A673 (cell line): ENCODE data around the gene CACYBP.

ENCODE experiments used
- EZH2 ChIP-seq: fragments of 200-600 bp; sonication (generic); IDR thresholded peaks from 2 replicates; pipeline ENCODE4 v1.6.1; 2017; ENCODE audit warnings: borderline replicate concordance, low read depth, mild to moderate bottlenecking, mixed read lengths, antibody characterized with exemption, low read length; ENCODE audit not compliant: poor library complexity, severe bottlenecking
- TF ChIP-seq, protein P1 (sequence below): fragments of 300-800, 200-600 bp; sonication (generic); conservative IDR thresholded peaks from 2 replicates; pipeline ENCODE4 v1.5.1; 2017; ENCODE audit warnings: low read depth, mild to moderate bottlenecking, antibody characterized with exemption, low read length, moderate library complexity, mixed read lengths

DNA sequence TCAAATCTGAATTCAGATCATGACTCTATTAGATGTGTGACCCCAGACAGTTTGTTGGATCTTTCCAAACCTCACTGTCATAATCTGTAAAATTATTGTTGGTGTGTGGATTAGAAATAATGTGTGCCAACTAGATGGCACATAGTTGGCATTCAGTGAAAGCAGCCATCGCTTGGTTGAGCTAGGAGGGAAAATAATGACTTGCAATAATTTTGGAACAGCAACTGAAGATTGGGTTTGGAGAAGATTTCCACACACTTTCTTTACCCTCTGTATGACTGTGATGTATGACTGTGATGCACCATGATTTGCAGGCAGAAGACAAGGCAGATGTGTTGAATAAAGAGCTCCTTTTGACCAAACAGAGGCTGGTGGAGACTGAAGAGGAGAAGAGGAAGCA is 24.0 kb upstream of the CACYBP start:
- TF ChIP-seq, protein P1, sequence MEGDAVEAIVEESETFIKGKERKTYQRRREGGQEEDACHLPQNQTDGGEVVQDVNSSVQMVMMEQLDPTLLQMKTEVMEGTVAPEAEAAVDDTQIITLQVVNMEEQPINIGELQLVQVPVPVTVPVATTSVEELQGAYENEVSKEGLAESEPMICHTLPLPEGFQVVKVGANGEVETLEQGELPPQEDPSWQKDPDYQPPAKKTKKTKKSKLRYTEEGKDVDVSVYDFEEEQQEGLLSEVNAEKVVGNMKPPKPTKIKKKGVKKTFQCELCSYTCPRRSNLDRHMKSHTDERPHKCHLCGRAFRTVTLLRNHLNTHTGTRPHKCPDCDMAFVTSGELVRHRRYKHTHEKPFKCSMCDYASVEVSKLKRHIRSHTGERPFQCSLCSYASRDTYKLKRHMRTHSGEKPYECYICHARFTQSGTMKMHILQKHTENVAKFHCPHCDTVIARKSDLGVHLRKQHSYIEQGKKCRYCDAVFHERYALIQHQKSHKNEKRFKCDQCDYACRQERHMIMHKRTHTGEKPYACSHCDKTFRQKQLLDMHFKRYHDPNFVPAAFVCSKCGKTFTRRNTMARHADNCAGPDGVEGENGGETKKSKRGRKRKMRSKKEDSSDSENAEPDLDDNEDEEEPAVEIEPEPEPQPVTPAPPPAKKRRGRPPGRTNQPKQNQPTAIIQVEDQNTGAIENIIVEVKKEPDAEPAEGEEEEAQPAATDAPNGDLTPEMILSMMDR = no peak
- TF ChIP-seq EZH2 = no peak
